ENCODE data around the gene MC1R.
"Not testable (repeated sequence)": the region's sequence is repeated elsewhere in the genome, so short reads cannot be mapped to it uniquely, and the experiment has no call there.

The MC1R gene

GRCh38 chr16:89961920-89962319 is 43.3 kb downstream of the MC1R start:
- no peaks in the 10 kb centered on the region for H3K9me3 Mint-ChIP-seq
- DNase-seq (ENCODE audit: low spot score) = no peak
- no peak overlapping the region for H3K4me3 Mint-ChIP-seq
- H3K27me3 Mint-ChIP-seq (ENCODE audit: low read depth) = no peaks in the 10 kb centered on the region
- no peaks in the 10 kb centered on the region for H3K4me1 Mint-ChIP-seq (ENCODE audit: low read depth)
- H3K36me3 Mint-ChIP-seq (ENCODE audit: low read depth) = no peaks in the 10 kb centered on the region
- no peak overlapping the region for H3K27ac Mint-ChIP-seq

- Mint-ChIP-seq H3K9me3 (no peaks in the 10 kb centered on the region), H3K36me3 (ENCODE audit: low read depth) (no peaks in the 10 kb centered on the region), H3K27ac (no peak overlapping the region), H3K4me3 (no peak overlapping the region), H3K27me3 (ENCODE audit: low read depth) (no peaks in the 10 kb centered on the region), H3K4me1 (ENCODE audit: low read depth) (no peaks in the 10 kb centered on the region)
- DNase-seq (ENCODE audit: low spot score) = no peak
Observed at GRCh38 chr16:89962754-89963498, 44.3 kb downstream of the MC1R start.

DNA sequence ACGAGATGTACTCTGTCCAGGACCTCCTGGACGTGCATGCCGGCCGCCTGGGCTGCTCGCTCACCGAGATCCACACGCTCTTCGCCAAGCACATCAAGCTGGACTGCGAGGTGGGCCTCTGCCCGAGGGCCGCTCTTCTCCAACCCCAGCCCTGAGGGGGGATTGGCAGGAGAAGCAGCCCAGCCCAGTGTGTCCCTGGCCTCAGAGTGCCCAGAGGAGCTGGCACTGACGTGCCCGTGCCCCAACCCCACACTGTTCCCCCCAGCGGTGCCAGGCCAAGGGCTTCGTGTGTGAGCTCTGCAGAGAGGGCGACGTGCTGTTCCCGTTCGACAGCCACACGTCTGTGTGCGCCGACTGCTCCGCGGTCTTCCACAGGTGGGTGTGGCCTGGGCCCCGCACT is 45.5 kb downstream of the MC1R start:
- no peaks in the 10 kb centered on the region for H3K27me3 Mint-ChIP-seq (ENCODE audit: low read depth)

GRCh38 chr16:89965447-89966225 is 47.0 kb downstream of the MC1R start:
- no peaks in the 10 kb centered on the region for H3K9me3 Mint-ChIP-seq
- no peaks in the 10 kb centered on the region for H3K27me3 Mint-ChIP-seq (ENCODE audit: low read depth)
- no peak for DNase-seq (ENCODE audit: low spot score)
- no peak overlapping the region for H3K27ac Mint-ChIP-seq
- peaks cover 2% of the 10 kb centered on the region for H3K4me1 Mint-ChIP-seq (ENCODE audit: low read depth)
- H3K36me3 Mint-ChIP-seq (ENCODE audit: low read depth) = peaks cover 8% of the 10 kb centered on the region
- no peak overlapping the region for H3K4me3 Mint-ChIP-seq

More for the DNA sequence above, 45.5 kb downstream of the MC1R start:
- Mint-ChIP-seq H3K4me3 (no peak overlapping the region), H3K4me1 (ENCODE audit: low read depth) (no peaks in the 10 kb centered on the region), H3K36me3 (ENCODE audit: low read depth) (peaks cover 2% of the 10 kb centered on the region), H3K9me3 (no peaks in the 10 kb centered on the region), H3K27ac (no peak overlapping the region)
- no peak for DNase-seq (ENCODE audit: low spot score)

DNA sequence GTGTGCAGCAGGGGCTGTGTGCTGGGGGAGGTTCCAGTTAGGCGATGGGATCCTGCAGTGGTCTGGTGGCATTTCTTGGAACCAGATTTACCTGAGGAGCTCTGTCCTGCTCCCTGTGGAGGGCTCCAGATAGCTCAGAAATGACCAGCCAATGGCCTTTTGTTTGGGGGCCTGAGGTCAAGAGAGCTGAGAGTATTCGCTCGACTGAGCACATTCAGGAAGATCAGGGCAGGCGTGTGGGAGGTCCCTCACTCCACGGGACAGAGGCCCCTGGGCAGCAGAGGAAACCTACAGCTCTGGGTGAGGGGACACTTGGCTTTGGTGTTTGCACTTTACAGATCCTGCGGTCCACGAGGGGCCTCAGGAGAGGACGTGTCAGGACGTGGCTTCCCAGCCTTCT is 48.1 kb downstream of the MC1R start:
- peaks cover 12% of the 10 kb centered on the region for H3K4me1 Mint-ChIP-seq (ENCODE audit: low read depth)
- no peak overlapping the region for H3K4me3 Mint-ChIP-seq
- peaks cover 16% of the 10 kb centered on the region for H3K36me3 Mint-ChIP-seq (ENCODE audit: low read depth)
- H3K9me3 Mint-ChIP-seq = peaks cover 3% of the 10 kb centered on the region
- H3K27me3 Mint-ChIP-seq (ENCODE audit: low read depth) = no peaks in the 10 kb centered on the region
- no peak overlapping the region for H3K27ac Mint-ChIP-seq
- no peak for DNase-seq (ENCODE audit: low spot score)

DNA sequence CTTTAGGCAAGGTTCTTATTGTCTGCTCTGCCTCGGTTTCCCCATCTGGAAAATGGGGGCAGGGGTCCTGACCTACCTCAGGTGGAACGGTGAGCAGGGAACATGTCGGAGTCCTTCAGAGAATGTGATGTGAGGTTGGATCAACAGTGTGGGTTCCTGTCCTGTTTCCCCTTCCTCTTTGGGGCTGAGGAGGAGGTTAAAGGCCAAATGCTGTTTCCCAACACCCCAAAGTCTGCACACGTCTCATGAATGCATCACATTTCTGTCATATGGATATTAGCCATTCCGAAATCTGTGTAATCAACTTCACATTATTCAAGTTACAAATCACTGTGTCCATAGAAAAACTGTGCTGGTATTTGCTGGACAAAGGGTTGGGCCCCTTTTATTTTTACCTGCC is 48.8 kb downstream of the MC1R start:
- Mint-ChIP-seq H3K36me3 (ENCODE audit: low read depth) (peaks cover 17% of the 10 kb centered on the region), H3K4me1 (ENCODE audit: low read depth) (peaks cover 14% of the 10 kb centered on the region)
- not testable (repeated sequence) for H3K27me3 Mint-ChIP-seq (ENCODE audit: low read depth); H3K4me3 Mint-ChIP-seq; H3K9me3 Mint-ChIP-seq; DNase-seq (ENCODE audit: low spot score); H3K27ac Mint-ChIP-seq

DNA sequence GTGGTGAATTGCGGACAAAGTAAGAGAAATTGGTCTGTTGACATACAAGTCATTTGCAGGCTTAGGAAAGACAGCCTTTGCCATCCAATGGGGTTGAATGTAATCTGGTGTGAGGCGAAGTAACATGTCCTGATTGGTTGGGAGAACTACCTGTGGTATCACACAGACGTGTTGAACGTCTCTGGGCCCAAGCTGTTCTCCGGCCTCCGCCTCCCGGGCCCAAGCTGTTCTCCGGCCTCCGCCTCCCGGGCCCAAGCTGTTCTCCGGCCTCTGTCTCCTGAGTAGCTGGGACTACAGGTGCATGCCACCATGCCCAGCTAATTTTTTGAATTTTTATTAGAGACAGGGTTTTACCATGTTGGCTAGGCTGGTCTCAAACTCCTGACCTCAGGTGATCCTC is 49.4 kb downstream of the MC1R start:
- H3K27ac Mint-ChIP-seq; H3K4me3 Mint-ChIP-seq; H3K9me3 Mint-ChIP-seq; H3K27me3 Mint-ChIP-seq (ENCODE audit: low read depth); DNase-seq (ENCODE audit: low spot score): not testable (repeated sequence)
- peaks cover 17% of the 10 kb centered on the region for H3K36me3 Mint-ChIP-seq (ENCODE audit: low read depth)
- H3K4me1 Mint-ChIP-seq (ENCODE audit: low read depth) = peaks cover 14% of the 10 kb centered on the region

DNA sequence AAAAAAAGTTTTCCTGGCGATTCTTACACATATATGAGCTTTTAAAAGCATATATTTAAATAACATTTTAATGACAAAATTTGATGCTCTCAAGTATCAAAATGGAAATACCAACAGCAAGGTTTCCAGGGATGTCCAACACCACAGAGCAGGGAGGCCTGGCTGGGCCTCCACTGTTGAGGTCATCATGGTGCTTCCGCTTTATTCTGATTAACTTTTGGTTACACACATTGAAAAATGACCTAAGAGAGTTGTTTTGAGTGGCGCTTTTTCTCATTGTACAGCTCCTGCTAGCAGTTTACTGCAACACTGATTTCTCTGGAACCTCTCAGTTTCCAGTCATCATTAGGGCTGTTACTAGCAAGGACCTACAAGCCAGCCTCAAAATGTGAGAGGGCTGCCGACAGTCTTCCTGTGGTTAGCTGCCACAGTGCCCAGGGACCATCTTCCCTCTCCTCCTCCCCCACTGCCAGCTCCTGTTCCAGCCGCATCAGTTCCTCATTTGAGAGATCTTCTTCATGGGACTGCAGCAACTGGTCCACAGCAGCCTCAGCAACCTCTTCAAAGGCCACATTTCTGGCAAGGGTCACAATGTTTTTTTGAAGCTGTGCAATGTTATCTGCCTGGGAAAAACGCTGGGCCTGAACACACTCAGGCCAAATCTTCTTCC is 51.2 kb downstream of the MC1R start:
- DNase-seq (ENCODE audit: low spot score) = no peak
- Mint-ChIP-seq H3K4me3 (no peak overlapping the region), H3K27me3 (ENCODE audit: low read depth) (no peaks in the 10 kb centered on the region), H3K36me3 (ENCODE audit: low read depth) (peaks cover 21% of the 10 kb centered on the region), H3K4me1 (ENCODE audit: low read depth) (peaks cover 26% of the 10 kb centered on the region), H3K9me3 (peaks cover 3% of the 10 kb centered on the region), H3K27ac (no peak overlapping the region)

Data from T-helper 2 cell treated with Interferon-gamma antibody and Interleukin-4, amounts not matched to agents 5 μg/mL and 100 μg/mL, for 36 hours (primary cell).